ENCODE measurements around the gene KANK4. TPM values are rescaled to one million over a fixed set of nuclear protein-coding genes. Genes with fewer than 3 reads are reported as not detected.

Gene KANK4
- polyA plus RNA-seq, 1 donor (not counting 4 experiments of a cell fraction or from before 2014, with no cell fraction given) = 0.92 TPM

DNA sequence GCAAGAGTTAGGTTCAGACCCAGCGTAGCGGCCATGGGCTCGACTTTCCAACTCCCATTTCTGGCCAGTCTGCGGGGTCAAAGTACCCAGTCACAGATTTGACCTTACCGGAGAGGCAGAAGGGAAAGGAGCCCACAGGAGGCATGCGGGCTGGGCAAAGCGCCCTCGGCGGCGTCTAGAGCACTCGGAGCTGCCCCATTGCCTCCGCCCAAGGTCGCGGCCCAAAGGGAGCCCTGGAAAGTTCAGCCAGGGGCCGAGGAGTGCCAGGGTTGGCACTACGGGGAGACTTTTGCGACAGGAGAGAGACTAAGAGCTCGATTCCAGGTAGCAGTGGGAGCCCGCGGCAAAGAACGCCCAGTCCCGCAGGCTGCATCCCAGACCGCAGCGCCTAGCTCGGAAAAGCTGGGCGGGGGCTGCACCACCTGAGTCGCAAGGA lies 896 bp downstream of the KANK4 start:
- H2AFZ ChIP-seq (ENCODE audit: control insufficient read depth, low read length) = no peak overlapping the region
- peak overlapping the region; percentile 65 for H3K4me2 ChIP-seq (ENCODE audit: control insufficient read depth, extremely low read depth, insufficient read depth, low read depth, low read length)
- dilution Hi-C loops (cut with MboI; ENCODE audit: extremely low pct_ligation_motif_present, low sequenced_read_pairs) = no loop called here

DNA sequence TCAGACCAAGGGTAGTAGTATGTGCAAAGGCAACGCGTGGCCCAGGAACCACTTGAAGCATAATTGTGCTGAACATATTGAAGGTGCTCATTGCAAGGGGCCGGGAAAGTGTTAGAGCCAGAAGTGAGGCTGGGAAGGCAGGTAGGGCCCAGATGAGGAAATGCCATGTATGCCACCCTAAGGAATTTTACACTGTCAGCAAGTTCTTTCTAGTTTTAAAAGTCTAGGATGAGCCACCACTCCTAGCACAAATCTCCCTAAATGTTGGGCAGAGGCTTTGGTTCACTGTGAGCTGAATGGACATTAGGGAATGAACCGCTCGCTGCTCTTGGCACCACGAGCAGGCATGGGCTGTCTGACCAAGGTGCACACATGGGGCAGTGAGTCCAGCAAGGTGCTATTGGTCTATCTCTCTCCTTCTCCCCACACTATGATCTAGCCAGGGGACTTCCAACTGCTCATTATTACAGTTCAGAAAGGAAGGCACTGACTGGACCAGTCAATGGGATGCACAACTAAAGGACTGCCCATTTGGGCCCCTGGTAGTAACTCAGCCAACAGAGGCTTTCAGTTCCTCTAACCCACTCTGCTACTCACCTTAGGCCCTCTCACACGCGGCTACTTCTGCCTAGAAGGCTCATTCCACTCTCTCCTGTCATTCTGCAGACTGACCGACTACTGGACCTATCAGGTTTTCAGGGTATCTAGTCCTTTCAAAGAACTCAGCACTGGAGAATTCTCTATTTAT lies 2.0 kb downstream of the KANK4 start:
- H3K27ac ChIP-seq (ENCODE audit: control insufficient read depth, insufficient read depth, low read length) = no peak overlapping the region
- dilution Hi-C loops (cut with MboI; ENCODE audit: extremely low pct_ligation_motif_present, low sequenced_read_pairs) = no loop called here
- H3K36me3 ChIP-seq (ENCODE audit: control insufficient read depth in 2 of 2, extremely low read depth in 1 of 2, insufficient read depth in 2 of 2, low read length in 2 of 2) = no peaks in the 10 kb centered on the region
- H2AFZ ChIP-seq (ENCODE audit: control insufficient read depth, low read length) = no peak overlapping the region
- no peak for TF ChIP-seq CTCF (optimal IDR thresholded peaks at IDR 0.05 in 1 of 3, IDR thresholded peaks at IDR 0.05 in 1 of 3, conservative IDR thresholded peaks at IDR 0.05 in 1 of 3; ENCODE audit: extremely low read depth in 1 of 3, insufficient read depth in 2 of 3, low read length in 3 of 3)
- TF ChIP-seq EZH2 (IDR thresholded peaks at IDR 0.05; ENCODE audit: low read length) = no peak
- H3K9me3 ChIP-seq (ENCODE audit: control insufficient read depth, low read depth, low read length) = no peaks in the 10 kb centered on the region
- H3K4me2 ChIP-seq (ENCODE audit: control insufficient read depth, extremely low read depth, insufficient read depth, low read depth, low read length) = no peak overlapping the region
- no peak for FAIRE-seq
- no peak for DNase-seq (ENCODE audit: low read depth, low spot score)
- no peaks in the 10 kb centered on the region for H4K20me1 ChIP-seq (ENCODE audit: control insufficient read depth, extremely low read depth, insufficient read depth, low read length)
- no peak overlapping the region for H3K9ac ChIP-seq (ENCODE audit: control insufficient read depth, extremely low read depth, insufficient read depth, low read length)
- H3K4me1 ChIP-seq (ENCODE audit: control insufficient read depth, extremely low read depth, insufficient read depth, low read length) = peaks cover 16% of the 10 kb centered on the region
- H3K79me2 ChIP-seq (ENCODE audit: control insufficient read depth, insufficient read depth, low read length) = no peaks in the 10 kb centered on the region
- no peak overlapping the region for H3K4me3 ChIP-seq (ENCODE audit: control insufficient read depth in 2 of 3, extremely low read depth in 1 of 3, insufficient read depth in 2 of 3, low read depth in 1 of 3, low read length in 3 of 3)
- H3K9me1 ChIP-seq (ENCODE audit: control insufficient read depth, extremely low read depth, insufficient read depth, low read length) = no peaks in the 10 kb centered on the region
- H3K27me3 ChIP-seq (ENCODE audit: control insufficient read depth, extremely low read depth, insufficient read depth, low read length) = peaks cover 25% of the 10 kb centered on the region

More for the DNA sequence above, 896 bp downstream of the KANK4 start:
- Histone ChIP-seq H3K9me1 (ENCODE audit: control insufficient read depth, extremely low read depth, insufficient read depth, low read length) (no peaks in the 10 kb centered on the region), H3K79me2 (ENCODE audit: control insufficient read depth, insufficient read depth, low read length) (no peaks in the 10 kb centered on the region), H3K36me3 (ENCODE audit: control insufficient read depth in 2 of 2, extremely low read depth in 1 of 2, insufficient read depth in 2 of 2, low read length in 2 of 2) (no peaks in the 10 kb centered on the region), H3K27ac (ENCODE audit: control insufficient read depth, insufficient read depth, low read length) (no peak overlapping the region), H3K9ac (ENCODE audit: control insufficient read depth, extremely low read depth, insufficient read depth, low read length) (no peak overlapping the region), H3K27me3 (ENCODE audit: control insufficient read depth, extremely low read depth, insufficient read depth, low read length) (peaks cover 25% of the 10 kb centered on the region), H3K4me1 (ENCODE audit: control insufficient read depth, extremely low read depth, insufficient read depth, low read length) (peaks cover 16% of the 10 kb centered on the region), H3K4me3 (ENCODE audit: control insufficient read depth in 2 of 3, extremely low read depth in 1 of 3, insufficient read depth in 2 of 3, low read depth in 1 of 3, low read length in 3 of 3) (peak overlapping the region in 2 of 3 experiments; percentile 52 to 56), H3K9me3 (ENCODE audit: control insufficient read depth, low read depth, low read length) (no peaks in the 10 kb centered on the region), H4K20me1 (ENCODE audit: control insufficient read depth, extremely low read depth, insufficient read depth, low read length) (no peaks in the 10 kb centered on the region)
- no peak for FAIRE-seq
- DNase-seq (ENCODE audit: low read depth, low spot score) = no peak
- TF ChIP-seq CTCF (optimal IDR thresholded peaks at IDR 0.05 in 1 of 3, IDR thresholded peaks at IDR 0.05 in 1 of 3, conservative IDR thresholded peaks at IDR 0.05 in 1 of 3; ENCODE audit: extremely low read depth in 1 of 3, insufficient read depth in 2 of 3, low read length in 3 of 3) (no peak), EZH2 (IDR thresholded peaks at IDR 0.05; ENCODE audit: low read length) (peak; percentile 89)

Measured in keratinocyte (primary cell).